ENCODE measurements around the gene DDX21. TPM values are rescaled to one million over a fixed set of nuclear protein-coding genes. Genes with fewer than 3 reads are reported as not detected.

DDX21 gene
- polyA plus RNA-seq, 1 experiment, result 21.9 TPM

GRCh38 chr10:69022611-69023010 lies 66.6 kb downstream of the DDX21 start:
- TF ChIP-seq, protein P1, sequence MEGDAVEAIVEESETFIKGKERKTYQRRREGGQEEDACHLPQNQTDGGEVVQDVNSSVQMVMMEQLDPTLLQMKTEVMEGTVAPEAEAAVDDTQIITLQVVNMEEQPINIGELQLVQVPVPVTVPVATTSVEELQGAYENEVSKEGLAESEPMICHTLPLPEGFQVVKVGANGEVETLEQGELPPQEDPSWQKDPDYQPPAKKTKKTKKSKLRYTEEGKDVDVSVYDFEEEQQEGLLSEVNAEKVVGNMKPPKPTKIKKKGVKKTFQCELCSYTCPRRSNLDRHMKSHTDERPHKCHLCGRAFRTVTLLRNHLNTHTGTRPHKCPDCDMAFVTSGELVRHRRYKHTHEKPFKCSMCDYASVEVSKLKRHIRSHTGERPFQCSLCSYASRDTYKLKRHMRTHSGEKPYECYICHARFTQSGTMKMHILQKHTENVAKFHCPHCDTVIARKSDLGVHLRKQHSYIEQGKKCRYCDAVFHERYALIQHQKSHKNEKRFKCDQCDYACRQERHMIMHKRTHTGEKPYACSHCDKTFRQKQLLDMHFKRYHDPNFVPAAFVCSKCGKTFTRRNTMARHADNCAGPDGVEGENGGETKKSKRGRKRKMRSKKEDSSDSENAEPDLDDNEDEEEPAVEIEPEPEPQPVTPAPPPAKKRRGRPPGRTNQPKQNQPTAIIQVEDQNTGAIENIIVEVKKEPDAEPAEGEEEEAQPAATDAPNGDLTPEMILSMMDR (IDR thresholded peaks at IDR 0.05; ENCODE audit: insufficient read depth, low read depth, low read length), result no peak
- ChIA-PET CTCF (no interaction called here), POLR2A (no interaction called here)
- H3K4me3 ChIP-seq (ENCODE audit: low read depth, low read length), result no peak overlapping the region
- DNase-seq (ENCODE audit: low read depth), result no peak
- H3K27me3 ChIP-seq (ENCODE audit: control insufficient read depth, insufficient read depth, low read length), result no peaks in the 10 kb centered on the region
- no peaks in the 10 kb centered on the region for H3K36me3 ChIP-seq (ENCODE audit: control insufficient read depth, insufficient read depth, low read length)

- Histone ChIP-seq H3K27me3 (ENCODE audit: control insufficient read depth, insufficient read depth, low read length) (no peaks in the 10 kb centered on the region), H3K4me3 (ENCODE audit: low read depth, low read length) (no peak overlapping the region), H3K36me3 (ENCODE audit: control insufficient read depth, insufficient read depth, low read length) (no peaks in the 10 kb centered on the region)
- ChIA-PET CTCF (no interaction called here), POLR2A (no interaction called here)
- TF ChIP-seq, protein P1 (IDR thresholded peaks at IDR 0.05; ENCODE audit: insufficient read depth, low read depth, low read length), result no peak
- no peak for DNase-seq (ENCODE audit: low read depth)
These were observed 69.5 kb downstream of the DDX21 start for GRCh38 chr10:69025370-69025896.

- DNase-seq (ENCODE audit: low read depth), result no peak
- Histone ChIP-seq H3K4me3 (ENCODE audit: low read depth, low read length) (no peak overlapping the region), H3K27me3 (ENCODE audit: control insufficient read depth, insufficient read depth, low read length) (no peaks in the 10 kb centered on the region), H3K36me3 (ENCODE audit: control insufficient read depth, insufficient read depth, low read length) (no peaks in the 10 kb centered on the region)
- TF ChIP-seq, protein P1 (IDR thresholded peaks at IDR 0.05; ENCODE audit: insufficient read depth, low read depth, low read length), result no peak
- POLR2A ChIA-PET, result no interaction called here
- CTCF ChIA-PET, result no interaction called here
These were observed 77.3 kb downstream of the DDX21 start for GRCh38 chr10:69033256-69033655.

Small RNAs within 50 kb of the gene (small RNA-seq; reads per million reads assigned to genes)
- gene RNU6-571P (ENCODE audit: insufficient read length, low read depth, low replicate concordance), result not detected

Other genes with a start within 250 kb of the DDX21 start
- gene CCAR1, start 234.9 kb upstream of the DDX21 start, polyA plus RNA-seq (2011; rRNA removed), result 61.4 and 64.2 TPM in 2 replicates
- gene STOX1, start 128.6 kb upstream of the DDX21 start, polyA plus RNA-seq (2011; rRNA removed), result 0.02 TPM in 1 of 2 replicates, not detected in the other
- gene DDX50, start 54.9 kb upstream of the DDX21 start, polyA plus RNA-seq (2011; rRNA removed), result 23.1 and 43.3 TPM in 2 replicates
- 27.4 and 36.9 TPM in 2 replicates for gene KIFBP, start 32.6 kb downstream of the DDX21 start, polyA plus RNA-seq (2011; rRNA removed)
- gene SRGN, start 131.9 kb downstream of the DDX21 start, polyA plus RNA-seq (2011; rRNA removed), result 83.5 and 127 TPM in 2 replicates
- gene VPS26A, start 168.0 kb downstream of the DDX21 start, polyA plus RNA-seq (2011; rRNA removed), result 7.5 and 18.7 TPM in 2 replicates
- 17.1 and 26.0 TPM in 2 replicates for gene SUPV3L1, start 224.1 kb downstream of the DDX21 start, polyA plus RNA-seq (2011; rRNA removed)